Measurements from ENCODE around the gene PICALM. TPM values are rescaled to one million over a fixed set of nuclear protein-coding genes. Genes with fewer than 3 reads are reported as not detected.

PICALM gene
- total RNA-seq, 2 experiments from 2014 or later, result 91.1 to 92.2 TPM

DNA sequence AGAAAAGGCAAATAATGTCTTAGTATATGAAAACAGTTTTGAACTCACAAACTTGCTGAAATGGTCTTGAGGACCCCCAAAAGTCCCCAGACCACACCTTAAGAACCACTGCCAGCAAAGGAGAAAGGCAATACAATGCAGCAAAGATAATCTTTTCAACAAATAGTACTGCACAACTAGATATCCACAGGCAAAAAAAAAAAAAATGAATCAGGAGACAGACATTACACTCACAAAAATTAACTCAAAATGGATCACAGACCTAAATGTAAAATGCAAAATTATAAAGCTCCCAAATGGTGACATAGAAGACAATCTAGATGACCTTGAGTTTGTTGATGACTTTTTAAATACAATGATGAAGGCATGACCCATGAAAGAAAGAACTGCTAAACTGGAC is 8.3 kb downstream of the PICALM start:
- POLR2A ChIA-PET, result interaction anchor here (0.7 kb wide), 1 partner anchor 9 kb away, joined by 8 read pairs; no protein-coding TSS in a partner anchor
- CTCF ChIA-PET, result interaction anchor here (1.6 kb wide), 1 partner anchor 19 kb away, joined by 3 read pairs; no protein-coding TSS in a partner anchor

GRCh38 chr11:86058360-86058759 is 10.5 kb downstream of the PICALM start:
- POLR2A ChIA-PET, result no interaction called here
- CTCF ChIA-PET, result interaction anchor here (1.3 kb wide), 1 partner anchor 16 kb away, joined by 3 read pairs; no protein-coding TSS in a partner anchor

DNA sequence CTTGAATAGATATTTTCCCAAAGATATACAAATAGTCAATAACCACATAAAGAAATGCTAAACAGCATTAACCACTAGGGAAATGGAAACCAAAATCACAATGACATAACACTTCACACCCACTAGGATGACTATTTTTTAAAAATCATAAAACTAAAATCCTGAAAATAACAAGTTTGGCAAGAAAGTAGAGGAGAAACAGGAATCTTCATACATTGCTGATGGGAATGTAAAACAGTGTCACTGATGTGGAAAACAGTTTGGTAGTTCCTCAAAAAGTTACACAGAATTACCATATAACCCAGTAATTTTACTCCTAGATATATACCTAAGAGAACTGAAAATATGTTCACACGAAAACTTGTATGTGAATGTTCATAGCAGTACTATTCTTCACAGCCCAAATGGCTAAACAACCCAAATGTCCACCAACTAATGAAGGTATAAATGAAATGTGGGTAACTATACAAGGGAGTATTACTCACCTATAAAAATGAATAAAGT is 12.5 kb downstream of the PICALM start:
- CTCF ChIA-PET, result no interaction called here
- POLR2A ChIA-PET, result no interaction called here

- CTCF ChIA-PET, result interaction anchor here (0.6 to 0.8 kb wide), 2 partner anchors 167 to 239 kb away, joined by 3 read pairs; no protein-coding TSS in a partner anchor
- POLR2A ChIA-PET, result no interaction called here
Observed at GRCh38 chr11:86052693-86053641, 15.9 kb downstream of the PICALM start.

DNA sequence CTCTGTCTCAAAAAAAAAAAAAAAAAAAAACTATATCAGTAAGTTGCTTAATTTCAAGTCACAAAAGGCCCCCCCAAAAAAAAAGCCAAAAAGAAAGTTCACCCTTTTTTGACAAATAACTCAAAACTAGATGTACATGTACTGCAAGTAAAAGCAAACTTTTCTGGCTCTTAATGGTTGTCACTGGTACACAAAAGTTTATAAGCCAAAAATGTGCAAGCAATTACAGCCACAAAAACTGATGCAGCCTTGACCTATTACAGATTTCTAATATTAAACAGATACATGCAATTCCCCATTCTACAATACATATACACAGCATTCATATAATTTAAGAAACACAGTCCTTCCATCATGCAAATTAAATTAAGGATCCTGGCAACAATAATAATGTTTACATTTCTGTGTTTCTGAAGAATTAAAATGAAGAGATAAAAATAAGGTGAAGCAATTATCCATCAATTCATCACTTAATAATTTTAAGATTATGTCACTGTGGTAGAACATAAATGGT is 18.6 kb downstream of the PICALM start:
- CTCF ChIA-PET, result interaction anchor here (1.0 kb wide), 1 partner anchor 143 kb away, joined by 4 read pairs; no protein-coding TSS in a partner anchor
- POLR2A ChIA-PET, result interaction anchor here (0.6 to 0.7 kb wide), 2 partner anchors 147 to 238 kb away, joined by 3 read pairs; no protein-coding TSS in a partner anchor

DNA sequence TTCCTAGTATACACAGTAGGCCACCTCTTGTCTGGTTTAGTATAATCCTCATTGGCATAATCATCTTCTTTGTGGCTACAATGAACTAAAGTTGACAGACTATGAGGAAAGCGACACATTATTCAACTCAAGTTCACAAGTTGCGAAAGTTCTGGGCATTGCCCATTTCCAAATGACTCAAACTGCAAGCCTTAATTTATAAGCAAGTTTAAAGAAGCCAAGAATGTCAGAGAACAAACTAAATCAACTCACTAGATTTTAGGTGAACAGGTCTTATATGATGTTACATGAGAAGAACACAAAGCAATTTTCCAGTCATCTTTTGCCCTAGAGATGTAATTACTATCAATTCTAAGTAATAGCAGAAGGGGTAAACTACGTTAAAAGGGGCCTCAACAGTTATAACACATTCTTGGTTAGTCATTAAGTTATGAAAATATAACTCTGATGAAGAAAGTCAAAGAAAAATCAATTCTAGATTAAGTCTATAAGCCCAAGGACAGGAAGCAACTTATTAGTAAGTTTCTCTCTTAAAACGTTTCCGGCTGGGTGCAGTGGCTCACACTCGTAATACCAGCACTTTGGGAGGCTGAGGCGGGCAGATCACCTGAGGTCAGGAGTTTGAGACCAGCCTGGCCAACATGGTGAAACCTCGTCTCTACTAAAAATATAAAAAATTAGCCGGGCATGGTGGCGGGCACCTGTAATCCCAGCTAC is 21.5 kb downstream of the PICALM start:
- ChIA-PET POLR2A (no interaction called here), CTCF (interaction anchor here (1.2 to 1.4 kb wide), 3 partner anchors 21 to 129 kb away, joined by 3 to 4 read pairs (median 4); partner anchors contain the start of gene PICALM)

DNA sequence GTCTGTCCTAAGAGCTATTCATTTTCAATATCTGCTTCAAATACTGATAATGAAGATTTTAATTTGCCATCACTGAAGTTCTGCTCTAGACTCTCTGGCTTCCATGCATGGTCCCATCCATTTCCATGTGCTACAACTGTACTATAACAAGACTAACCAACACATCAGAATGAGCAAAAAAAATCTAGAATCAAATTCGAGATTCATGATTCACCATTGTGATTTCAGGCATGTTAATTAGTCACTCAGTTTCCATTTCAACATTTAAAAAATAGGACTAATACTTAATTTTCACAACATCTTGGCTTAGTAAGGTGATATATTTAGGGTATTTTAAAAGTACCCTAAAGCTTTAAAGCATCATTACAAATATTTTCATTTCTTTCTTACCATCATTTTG is 22.8 kb downstream of the PICALM start:
- ChIA-PET CTCF (interaction anchor here (0.6 to 1.3 kb wide), 4 partner anchors 23 to 173 kb away, joined by 3 read pairs; partner anchors contain the start of gene PICALM), POLR2A (interaction anchor here (1.5 kb wide), 1 partner anchor 23 kb away, joined by 4 read pairs; the partner anchor contains the start of gene PICALM)

DNA sequence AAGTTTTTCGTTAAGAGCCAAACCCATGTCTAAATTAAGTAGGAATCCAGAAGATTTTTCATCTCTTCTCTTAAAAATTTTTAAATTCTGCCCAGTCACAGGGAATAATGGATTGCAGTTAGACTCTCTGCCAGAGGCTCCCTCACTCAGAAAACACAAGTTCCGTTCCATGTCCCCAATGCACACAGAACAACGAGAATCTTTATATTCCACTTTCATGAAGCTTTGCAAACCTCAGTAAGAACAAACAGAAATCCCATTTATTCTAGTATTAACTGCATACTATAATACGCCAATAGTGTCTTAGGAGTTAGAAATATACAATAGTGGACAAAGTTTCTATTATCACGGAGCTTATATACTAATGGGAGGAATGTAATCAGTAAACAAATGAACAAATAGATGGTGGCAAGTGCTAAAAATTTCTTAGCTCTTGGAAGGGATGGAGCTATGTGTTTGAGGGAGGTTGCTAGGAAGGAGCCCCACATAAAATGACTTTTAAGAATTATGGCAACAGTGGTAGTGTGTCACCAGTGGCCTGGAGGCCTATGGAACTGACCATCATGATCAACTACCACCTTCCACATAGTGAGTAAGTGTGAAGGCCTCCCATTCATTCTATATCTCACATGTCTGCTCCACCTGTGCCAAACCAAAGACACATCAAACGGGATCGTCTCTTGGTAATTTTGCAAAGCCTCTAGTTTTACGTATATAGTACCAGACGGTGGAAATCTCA is 24.9 kb downstream of the PICALM start:
- ChIA-PET CTCF (interaction anchor here (1.0 kb wide), 1 partner anchor 96 kb away, joined by 3 read pairs; no protein-coding TSS in a partner anchor), POLR2A (interaction anchor here (0.5 to 1.0 kb wide), 2 partner anchors 185 to 243 kb away, joined by 3 to 4 read pairs; no protein-coding TSS in a partner anchor)

DNA sequence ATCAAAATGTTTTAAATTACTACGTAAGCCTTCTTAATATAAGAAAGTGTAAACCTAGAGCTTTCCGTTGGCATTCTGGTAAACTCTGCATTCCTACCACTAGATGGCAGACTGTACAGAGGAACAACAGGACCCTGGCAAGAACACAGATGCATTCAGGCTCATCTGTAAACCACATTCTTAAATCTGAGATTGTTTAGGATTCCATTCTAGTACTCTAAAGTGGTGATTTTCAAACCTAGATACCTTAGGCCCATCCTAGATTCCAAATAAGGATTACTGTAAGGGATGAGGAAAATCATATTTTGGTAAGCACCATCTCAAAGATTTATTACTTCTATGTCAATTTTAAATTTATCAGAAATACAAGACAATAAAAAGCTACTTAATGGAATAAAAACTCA is 26.9 kb downstream of the PICALM start:
- ChIA-PET POLR2A (interaction anchor here (0.6 to 1.4 kb wide), 3 partner anchors 25 to 245 kb away, joined by 3 to 10 read pairs (median 3); no protein-coding TSS in a partner anchor), CTCF (interaction anchor here (0.6 to 2.3 kb wide), 18 partner anchors 10 to 251 kb away, joined by 3 to 21 read pairs (median 4); partner anchors contain the start of genes CCDC83 and PICALM)

- ChIA-PET POLR2A (interaction anchor here (0.6 to 0.9 kb wide), 4 partner anchors 28 to 245 kb away, joined by 3 to 10 read pairs (median 3); partner anchors contain the start of gene PICALM), CTCF (interaction anchor here (0.6 to 2.3 kb wide), 20 partner anchors 10 to 252 kb away, joined by 3 to 21 read pairs (median 3); partner anchors contain the start of genes CCDC83 and PICALM)
Observed at GRCh38 chr11:86040919-86041850, 27.7 kb downstream of the PICALM start.

DNA sequence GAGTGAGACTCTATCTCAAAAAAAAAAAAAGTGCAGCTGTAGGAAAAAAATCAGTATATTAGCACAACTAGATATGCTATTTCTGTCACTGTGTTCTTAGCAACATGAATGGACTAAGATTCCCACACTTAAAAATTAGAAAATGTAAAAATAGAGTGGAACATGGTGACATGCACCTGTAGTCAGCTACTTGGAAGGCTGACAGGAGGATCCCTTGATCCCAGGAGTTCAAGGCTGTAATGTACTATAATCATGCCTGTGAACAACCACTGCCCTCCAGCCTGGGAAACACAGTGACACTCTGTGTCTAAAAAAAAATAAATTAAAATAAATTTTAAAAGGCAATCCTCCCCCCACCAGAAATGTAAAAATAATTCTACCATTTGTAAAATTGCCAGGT is 29.8 kb downstream of the PICALM start:
- ChIA-PET CTCF (interaction anchor here (1.0 kb wide), 1 partner anchor 154 kb away, joined by 4 read pairs; no protein-coding TSS in a partner anchor), POLR2A (interaction anchor here (0.6 kb wide), 1 partner anchor 9 kb away, joined by 3 read pairs; no protein-coding TSS in a partner anchor)

- CTCF ChIA-PET, result interaction anchor here (0.6 to 1.0 kb wide), 5 partner anchors 30 to 242 kb away, joined by 3 to 5 read pairs (median 3); no protein-coding TSS in a partner anchor
- POLR2A ChIA-PET, result no interaction called here
Observed at GRCh38 chr11:86037743-86038142, 31.1 kb downstream of the PICALM start.

- POLR2A ChIA-PET, result no interaction called here
- CTCF ChIA-PET, result no interaction called here
Observed at GRCh38 chr11:86035920-86036319, 33.0 kb downstream of the PICALM start.

- CTCF ChIA-PET, result no interaction called here
- POLR2A ChIA-PET, result no interaction called here
Observed at GRCh38 chr11:86035164-86035563, 33.7 kb downstream of the PICALM start.

- CTCF ChIA-PET, result interaction anchor here (1.2 kb wide), 1 partner anchor 159 kb away, joined by 3 read pairs; no protein-coding TSS in a partner anchor
Observed at GRCh38 chr11:86034710-86035109, 34.2 kb downstream of the PICALM start.

DNA sequence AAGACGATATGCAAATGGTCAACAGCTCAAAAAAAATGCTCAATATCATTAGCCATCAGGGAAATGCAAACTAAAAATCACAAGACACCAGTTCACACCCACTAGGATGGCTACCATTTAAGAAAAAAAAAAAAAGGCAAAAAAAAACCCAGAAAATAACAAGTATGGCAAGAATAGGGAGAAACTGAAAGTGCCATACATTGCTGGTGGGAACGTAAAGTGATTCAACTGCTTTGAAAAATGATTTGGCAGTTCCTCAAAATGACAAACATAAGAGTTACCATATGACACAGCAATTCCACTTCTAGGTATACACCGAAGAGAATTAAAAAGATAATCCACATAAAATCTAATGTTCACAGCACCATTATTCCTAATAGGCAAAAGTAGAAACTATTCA is 47.5 kb downstream of the PICALM start:
- ChIA-PET CTCF (no interaction called here), POLR2A (interaction anchor here (0.7 kb wide), 1 partner anchor 390 kb away, joined by 4 read pairs; no protein-coding TSS in a partner anchor)

More at GRCh38 chr11:86034710-86035109, 34.2 kb downstream of the PICALM start:
- POLR2A ChIA-PET, result no interaction called here

DNA sequence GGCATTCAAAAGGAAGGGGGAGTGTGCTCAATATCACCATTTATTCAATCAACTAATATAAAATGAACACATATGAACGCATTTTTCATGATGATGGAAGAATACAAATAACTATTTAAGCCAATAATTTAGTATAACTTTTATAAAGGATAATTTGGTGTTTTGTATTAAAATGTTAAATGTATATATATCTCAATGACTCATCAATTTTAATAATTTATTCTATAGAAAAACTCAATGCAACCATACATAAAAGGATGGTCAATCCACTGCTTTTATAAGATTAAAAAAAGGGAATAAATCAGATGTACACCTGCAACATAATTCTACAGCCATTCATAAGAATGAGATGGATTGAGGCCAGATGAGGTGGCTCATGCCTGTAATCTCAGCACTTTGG is 50.6 kb downstream of the PICALM start:
- CTCF ChIA-PET, result no interaction called here
- POLR2A ChIA-PET, result no interaction called here

All from activated CD8-positive, alpha-beta memory T cell treated with anti-CD3 and anti-CD28 coated beads for 36 hours (primary cell).